Fibroblast of mammary gland (primary cell): ENCODE data around the gene PARP16.
"Not testable (repeated sequence)": the region's sequence is repeated elsewhere in the genome, so short reads cannot be mapped to it uniquely, and the experiment has no call there.

ENCODE experiments used
- DNase-seq: peaks from one replicate; pipeline ENCODE4 v3.0.0-alpha.2; 2010; ENCODE audit warnings: low read depth
- H3K4me3 ChIP-seq: 2 replicates; pipeline ENCODE4 v1.5.1; 2011; ENCODE audit warnings: low read depth, mild to moderate bottlenecking, low read length, moderate library complexity; ENCODE audit not compliant: control insufficient read depth
- CTCF ChIP-seq: conservative IDR thresholded peaks from 2 replicates; pipeline ENCODE4 v1.5.1; 2011; ENCODE audit warnings: low read depth, low read length, inconsistent platforms; ENCODE audit not compliant: control insufficient read depth, insufficient read depth

Gene PARP16

DNA sequence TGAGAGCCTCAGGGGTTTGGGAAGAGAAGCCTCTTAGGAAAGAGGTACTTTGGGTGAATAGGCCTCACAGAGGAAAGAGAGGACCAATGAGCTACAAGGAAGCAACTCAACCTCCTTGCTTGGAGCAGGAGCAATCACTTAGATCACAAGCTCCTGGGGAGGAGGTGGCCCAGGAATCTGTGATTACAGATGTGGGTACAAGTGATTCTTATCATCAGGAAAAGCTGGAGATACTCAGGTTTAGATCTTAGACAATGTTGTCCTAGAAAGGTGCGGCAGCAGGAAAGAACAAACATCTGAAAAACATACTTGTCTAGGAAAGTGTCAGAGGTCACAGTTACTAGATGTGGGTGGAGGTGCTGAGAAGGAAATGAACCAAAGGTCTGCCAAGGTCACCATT is 8.2 kb downstream of the PARP16 start:
- DNase-seq = no peak
- no peak overlapping the region for H3K4me3 ChIP-seq
- TF ChIP-seq CTCF = no peak

DNA sequence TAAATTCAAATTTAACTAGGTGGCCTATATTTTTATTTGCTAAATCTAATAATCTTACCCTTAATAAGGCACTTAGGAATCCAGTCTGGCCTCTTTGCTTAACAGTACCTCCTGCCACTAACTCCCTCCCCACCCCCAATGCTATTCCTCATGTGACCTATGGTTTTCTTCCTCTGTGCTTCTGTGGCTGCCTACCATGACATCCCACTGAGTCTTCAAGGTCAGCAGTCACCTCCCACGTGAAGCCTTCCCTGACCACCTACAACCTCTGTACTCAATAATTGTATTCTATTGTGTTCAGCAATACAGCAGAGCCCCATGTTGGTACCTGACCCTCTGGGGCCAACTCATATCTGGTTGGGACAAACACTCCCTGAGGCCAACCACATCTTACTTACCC is 9.7 kb downstream of the PARP16 start:
- DNase-seq = no peak
- H3K4me3 ChIP-seq = no peak overlapping the region
- TF ChIP-seq CTCF = no peak

DNA sequence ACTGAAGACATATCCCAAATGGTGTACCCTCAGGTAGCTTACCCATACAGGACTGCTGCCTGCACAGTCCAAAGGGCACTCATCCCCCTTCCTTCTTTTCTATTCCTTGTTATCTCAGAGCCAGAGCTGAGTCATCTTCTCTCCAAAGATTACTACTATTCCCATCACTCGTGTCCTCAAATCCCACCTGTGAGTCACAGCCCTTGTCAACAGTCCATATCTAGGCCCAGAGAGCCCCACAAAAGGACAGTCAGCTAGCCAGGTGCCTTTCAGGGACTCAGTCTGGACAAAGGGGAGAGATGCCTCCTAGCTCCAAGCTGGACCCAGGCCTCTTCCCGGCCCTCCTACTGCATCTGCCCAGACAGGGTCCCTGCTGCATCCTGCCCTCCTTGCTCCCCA is 11.0 kb downstream of the PARP16 start:
- TF ChIP-seq CTCF = no peak

GRCh38 chr15:65275104-65275727 is 11.5 kb downstream of the PARP16 start:
- no peak for TF ChIP-seq CTCF
- no peak overlapping the region for H3K4me3 ChIP-seq
- no peak for DNase-seq

More for the DNA sequence above, 11.0 kb downstream of the PARP16 start:
- H3K4me3 ChIP-seq = no peak overlapping the region
- peak; percentile 45 for DNase-seq

- TF ChIP-seq CTCF = peak; percentile 93
- peak; percentile 86 for DNase-seq
- not testable (repeated sequence) for H3K4me3 ChIP-seq
Observed at GRCh38 chr15:65270811-65271545, 15.7 kb downstream of the PARP16 start.

DNA sequence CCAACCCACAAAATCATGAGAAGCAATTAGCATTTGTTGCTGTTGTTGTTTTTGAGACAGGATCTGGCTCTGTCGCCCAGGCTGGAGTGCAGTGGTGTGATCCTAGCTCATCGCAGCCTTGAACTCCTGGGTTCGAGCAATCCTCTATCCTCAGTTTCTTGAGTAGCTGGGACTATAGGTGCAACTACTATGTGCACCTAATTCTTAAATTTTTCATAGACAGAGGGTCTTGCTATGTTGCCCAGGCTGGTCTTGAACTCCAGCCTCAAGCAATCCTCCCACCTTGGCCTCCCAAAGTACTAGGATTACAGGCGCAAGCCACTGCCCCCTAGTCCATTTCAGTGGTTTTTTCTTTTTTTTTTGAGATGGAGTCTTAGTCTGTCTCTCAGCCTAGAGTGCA is 18.3 kb downstream of the PARP16 start:
- TF ChIP-seq CTCF = no peak
- DNase-seq = no peak
- H3K4me3 ChIP-seq = no peak overlapping the region

DNA sequence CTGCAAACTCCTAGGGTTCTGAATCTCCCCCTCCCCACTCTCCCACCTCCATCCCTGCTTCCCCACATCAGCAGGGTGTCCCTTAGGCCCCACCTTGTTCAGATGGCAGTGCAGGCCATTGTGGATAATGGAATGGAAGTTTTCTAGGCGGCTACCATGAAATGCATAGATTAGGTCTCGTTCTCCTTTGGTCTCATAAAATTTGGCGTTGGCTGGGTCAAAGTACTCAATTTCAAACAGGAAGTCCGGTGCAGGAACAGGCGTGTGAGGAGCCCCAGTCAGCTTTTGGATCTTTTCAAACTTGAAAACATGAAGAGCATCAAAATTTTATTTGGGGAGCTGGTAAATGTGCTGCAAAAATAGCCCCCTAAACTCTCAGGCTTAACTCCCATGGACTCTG is 20.2 kb downstream of the PARP16 start:
- no peak for TF ChIP-seq CTCF
- DNase-seq = no peak
- no peak overlapping the region for H3K4me3 ChIP-seq
